ENCODE data around the gene TNFSF10. TPM values are rescaled to one million over a fixed set of nuclear protein-coding genes. Genes with fewer than 3 reads are reported as not detected.
A peak's percentile ranks its signal among the peaks of the same experiment; 100 is the strongest.

TNFSF10 gene
- total RNA-seq, 4 donors from 2014 or later, result 23.3 to 31.4 (median 27.7) TPM

GRCh38 chr3:172551874-172552273 is 28.6 kb upstream of the TNFSF10 start:
- Histone ChIP-seq H3K36me3 (no peaks in the 10 kb centered on the region), H3K4me1 (peaks cover 0 to 23% (median 4%) of the 10 kb centered on the region in 4 donors), H3K9me3 (no peaks in the 10 kb centered on the region), H3K4me3 (no peak overlapping the region), H3K27me3 (no peaks in the 10 kb centered on the region), H3K27ac (replicated peaks in 1 of 4) (no peak overlapping the region)
- 82% methylated on average over 1 of the region's 1 CpG for WGBS
- TF ChIP-seq POLR2AphosphoS5 (IDR thresholded peaks at IDR 0.05), result no peak
- TF ChIP-seq EP300 (IDR thresholded peaks at IDR 0.05), result no peak
- DNase-seq (ENCODE audit: extremely low spot score), result no peak
- intact Hi-C loops (cut with DNase I), result no loop called here

DNA sequence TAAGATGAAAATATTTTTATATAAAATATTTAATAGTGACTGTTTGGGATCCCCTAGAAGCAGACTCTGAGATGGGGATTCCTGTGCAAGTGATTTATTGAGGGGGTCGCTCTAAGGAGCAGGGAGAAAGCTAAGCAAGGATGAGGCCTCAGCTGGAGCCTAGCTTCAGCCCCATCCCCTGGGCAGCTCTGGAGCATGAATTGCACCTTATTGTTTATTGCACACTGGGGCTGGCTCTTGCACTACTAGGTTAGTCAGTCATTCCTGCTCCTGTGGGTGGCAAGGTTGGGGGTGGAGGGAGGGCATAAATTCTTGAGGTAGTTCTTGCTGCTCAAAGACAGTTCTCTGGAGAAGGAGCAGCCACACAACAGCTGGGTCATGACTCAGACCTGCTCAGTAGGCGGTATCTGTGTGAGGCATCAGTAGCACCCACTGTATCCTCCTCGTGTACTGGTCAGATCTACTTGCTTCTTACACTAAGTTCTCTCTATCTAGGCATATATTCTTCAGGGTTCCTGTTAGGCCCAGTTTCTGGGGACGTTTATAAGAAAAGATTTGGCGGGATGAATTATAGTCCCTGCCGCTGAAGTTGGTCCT is 27.2 kb upstream of the TNFSF10 start:
- peaks cover 0 to 27% (median 2%) of the 10 kb centered on the region in 4 donors for H3K4me1 ChIP-seq
- WGBS, result 87% methylated on average over 6 of the region's 6 CpGs
- no peaks in the 10 kb centered on the region for H3K9me3 ChIP-seq
- no peaks in the 10 kb centered on the region for H3K36me3 ChIP-seq
- no peak for DNase-seq (ENCODE audit: extremely low spot score)
- intact Hi-C loops (cut with DNase I), result no loop called here
- TF ChIP-seq POLR2AphosphoS5 (IDR thresholded peaks at IDR 0.05), result no peak
- TF ChIP-seq EP300 (IDR thresholded peaks at IDR 0.05), result no peak
- TF ChIP-seq CTCF (IDR thresholded peaks at IDR 0.05), result no peak
- no peak overlapping the region for H3K4me3 ChIP-seq
- no peaks in the 10 kb centered on the region for H3K27me3 ChIP-seq
- H3K27ac ChIP-seq (replicated peaks in 1 of 4), result no peak overlapping the region

GRCh38 chr3:172549144-172549543 is 25.9 kb upstream of the TNFSF10 start:
- Histone ChIP-seq H3K4me1 (peaks cover 0 to 27% (median 2%) of the 10 kb centered on the region in 4 donors), H3K27me3 (no peaks in the 10 kb centered on the region), H3K27ac (replicated peaks in 1 of 4) (no peak overlapping the region), H3K4me3 (no peak overlapping the region), H3K9me3 (no peaks in the 10 kb centered on the region), H3K36me3 (no peaks in the 10 kb centered on the region)
- intact Hi-C loops (cut with DNase I), result no loop called here
- no peak for TF ChIP-seq EP300 (IDR thresholded peaks at IDR 0.05)
- TF ChIP-seq POLR2A (IDR thresholded peaks at IDR 0.05; ENCODE audit: low read depth), result no peak
- TF ChIP-seq CTCF (IDR thresholded peaks at IDR 0.05), result no peak
- TF ChIP-seq POLR2AphosphoS5 (IDR thresholded peaks at IDR 0.05), result no peak
- 77% methylated on average over 2 of the region's 2 CpGs for WGBS
- DNase-seq (ENCODE audit: extremely low spot score), result no peak

- intact Hi-C loops (cut with DNase I), result no loop called here
- no peak overlapping the region for H3K4me3 ChIP-seq
- DNase-seq (ENCODE audit: extremely low spot score), result no peak
- no peaks in the 10 kb centered on the region for H3K27me3 ChIP-seq
- peak overlapping the region in 2 of 4 donors; percentile 16 for H3K27ac ChIP-seq (replicated peaks in 1 of 4)
- TF ChIP-seq POLR2AphosphoS5 (IDR thresholded peaks at IDR 0.05), result no peak
- no peaks in the 10 kb centered on the region for H3K9me3 ChIP-seq
- peaks cover 7 to 50% (median 18%) of the 10 kb centered on the region in 4 donors for H3K4me1 ChIP-seq
- H3K36me3 ChIP-seq, result no peaks in the 10 kb centered on the region
Observed at GRCh38 chr3:172546628-172547214, 23.5 kb upstream of the TNFSF10 start.

DNA sequence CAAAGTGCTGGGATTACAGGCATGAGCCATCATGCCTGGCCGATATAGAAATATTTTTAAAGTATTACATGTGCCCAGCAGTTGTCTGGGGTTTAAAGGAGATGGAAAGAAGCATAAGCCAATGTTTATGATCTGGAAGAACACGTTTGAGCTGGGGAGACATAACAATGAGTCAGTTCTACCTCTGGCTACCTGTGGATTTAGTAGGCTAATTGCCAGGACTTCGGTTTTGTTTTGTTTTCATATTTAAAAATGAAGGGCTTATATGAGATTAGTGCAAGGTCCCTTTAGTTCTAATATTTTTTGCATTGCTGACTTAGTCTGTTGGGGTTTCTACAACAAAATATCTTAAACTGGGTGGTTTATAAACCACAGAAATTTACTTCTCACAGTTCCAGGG is 22.9 kb upstream of the TNFSF10 start:
- Histone ChIP-seq H3K27me3 (no peaks in the 10 kb centered on the region), H3K9me3 (no peaks in the 10 kb centered on the region), H3K4me3 (no peak overlapping the region), H3K36me3 (no peaks in the 10 kb centered on the region), H3K4me1 (peaks cover 13 to 56% (median 23%) of the 10 kb centered on the region in 4 donors), H3K27ac (replicated peaks in 1 of 4) (peak overlapping the region in 1 of 4 donors; percentile 16)
- intact Hi-C loops (cut with DNase I), result no loop called here
- WGBS, result 70% methylated on average over 3 of the region's 3 CpGs
- no peak for DNase-seq (ENCODE audit: extremely low spot score)
- TF ChIP-seq EP300 (IDR thresholded peaks at IDR 0.05) (no peak), POLR2A (IDR thresholded peaks at IDR 0.05; ENCODE audit: low read depth) (no peak), CTCF (IDR thresholded peaks at IDR 0.05) (no peak), POLR2AphosphoS5 (IDR thresholded peaks at IDR 0.05) (no peak)

- no peak overlapping the region for H3K27ac ChIP-seq (replicated peaks in 1 of 4)
- H3K9me3 ChIP-seq, result no peaks in the 10 kb centered on the region
- H3K4me3 ChIP-seq, result no peak overlapping the region
- H3K36me3 ChIP-seq, result no peaks in the 10 kb centered on the region
- no peak for DNase-seq (ENCODE audit: extremely low spot score)
- H3K4me1 ChIP-seq, result peaks cover 13 to 59% (median 24%) of the 10 kb centered on the region in 4 donors
- 92% methylated on average over 2 of the region's 2 CpGs for WGBS
- intact Hi-C loops (cut with DNase I), result no loop called here
- no peaks in the 10 kb centered on the region for H3K27me3 ChIP-seq
- TF ChIP-seq POLR2A (IDR thresholded peaks at IDR 0.05; ENCODE audit: low read depth) (no peak), EP300 (IDR thresholded peaks at IDR 0.05) (no peak), POLR2AphosphoS5 (IDR thresholded peaks at IDR 0.05) (no peak), CTCF (IDR thresholded peaks at IDR 0.05) (no peak)
Observed at GRCh38 chr3:172544404-172544803, 21.2 kb upstream of the TNFSF10 start.

Data from esophagus muscularis mucosa (tissue), 4 donors.